DOHH2 (cell line): Measurements from ENCODE around the gene LDHA.

ENCODE experiments used
- H3F3A ChIP-seq: fragments of 200-600 bp; sonication (generic), shearing (Covaris generic); 2 replicates; pipeline ENCODE4 v1.6.0; 2016; ENCODE audit warnings: antibody characterized with exemption, mild to moderate bottlenecking; ENCODE audit not compliant: control insufficient read depth, insufficient read depth
- H3K27ac ChIP-seq: fragments of 200-600 bp; sonication (generic); 2 replicates; pipeline ENCODE4 v1.5.1; 2014; ENCODE audit warnings: low read depth, mild to moderate bottlenecking, low read length, moderate library complexity
- H3K27me3 ChIP-seq: fragments of 200-600 bp; sonication (generic); 2 replicates; pipeline ENCODE4 v1.6.1; 2014; ENCODE audit warnings: mild to moderate bottlenecking, low read length, mixed read lengths; ENCODE audit not compliant: control insufficient read depth
- H3K36me3 ChIP-seq: fragments of 200-600 bp; sonication (generic); 2 replicates; pipeline ENCODE4 v1.6.1; 2014; ENCODE audit warnings: mild to moderate bottlenecking, low read length, moderate library complexity, mixed read lengths; ENCODE audit not compliant: control insufficient read depth
- H3K4me1 ChIP-seq: fragments of 200-600 bp; sonication (generic); 2 replicates; pipeline ENCODE4 v1.6.1; 2014; ENCODE audit warnings: mild to moderate bottlenecking, low read length, mixed read lengths; ENCODE audit not compliant: control insufficient read depth
- H3K4me2 ChIP-seq: fragments of 200-600 bp; sonication (generic); 2 replicates; pipeline ENCODE4 v1.6.0; 2014; ENCODE audit warnings: mild to moderate bottlenecking, low read length, moderate library complexity
- H3K4me3 ChIP-seq: fragments of 200-600 bp; sonication (generic); 2 replicates; pipeline ENCODE4 v1.5.1; 2014; ENCODE audit warnings: mild to moderate bottlenecking, low read length, mixed read lengths
- H3K79me2 ChIP-seq: fragments of 200-600 bp; sonication (generic); 2 replicates; pipeline ENCODE4 v1.6.1; 2014; ENCODE audit warnings: mild to moderate bottlenecking, low read length, mixed read lengths; ENCODE audit not compliant: control insufficient read depth
- H3K9me2 ChIP-seq: fragments of 200-600 bp; sonication (generic); replicated peaks from 2 replicates; pipeline ENCODE4 v1.6.1; 2014; ENCODE audit warnings: mild to moderate bottlenecking, low read length, mixed read lengths; ENCODE audit not compliant: control insufficient read depth
- H3K9me3 ChIP-seq: fragments of 200-600 bp; sonication (generic); 2 replicates; pipeline ENCODE4 v1.6.1; 2014; ENCODE audit warnings: antibody characterized with exemption, low read length, mixed read lengths; ENCODE audit not compliant: control insufficient read depth, insufficient read depth
- H4K20me1 ChIP-seq: fragments of 200-600 bp; sonication (generic); 2 replicates; pipeline ENCODE4 v1.6.0; 2014; ENCODE audit warnings: low read depth, mild to moderate bottlenecking, antibody characterized with exemption, low read length, moderate library complexity; ENCODE audit not compliant: control insufficient read depth, insufficient read depth
- EZH2phosphoT487 ChIP-seq: fragments of 200-600 bp; sonication (generic); IDR thresholded peaks from 2 replicates; pipeline ENCODE4 v1.6.1; 2017; ENCODE audit warnings: borderline replicate concordance, mild to moderate bottlenecking, antibody characterized with exemption, low read length, moderate library complexity, mixed read lengths
- TF ChIP-seq, protein P1 (sequence below): fragments of 200-600 bp; sonication (generic); IDR thresholded peaks from one replicate; pipeline ENCODE4 v1.5.1; 2014; ENCODE audit warnings: antibody characterized with exemption, mild to moderate bottlenecking, low read depth, low read length; ENCODE audit not compliant: poor library complexity, severe bottlenecking

Gene LDHA

DNA sequence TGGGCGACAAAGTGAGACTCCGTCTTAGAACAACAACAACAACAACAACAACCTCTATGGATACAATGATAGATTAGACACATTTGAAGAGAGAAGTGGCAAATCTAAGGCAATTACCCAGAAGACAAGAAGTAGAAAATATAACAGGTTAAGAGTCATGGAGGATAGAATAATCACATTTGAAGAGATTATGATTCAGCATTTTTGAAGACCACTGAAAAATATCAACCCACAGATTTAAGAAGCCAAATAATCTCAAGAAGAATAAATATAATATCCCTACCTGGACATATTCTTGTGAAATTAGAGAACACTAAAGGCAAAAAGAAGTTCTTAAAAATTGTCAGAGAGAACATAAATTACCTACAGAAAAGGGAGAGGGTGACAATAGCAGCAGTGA lies 25.7 kb downstream of the LDHA start:
- no peaks in the 10 kb centered on the region for H3K9me3 ChIP-seq
- peaks cover 1% of the 10 kb centered on the region; the same call in 1 of the 2 replicates for H3F3A ChIP-seq
- no peaks in the 10 kb centered on the region for H3K27me3 ChIP-seq
- H3K79me2 ChIP-seq, result no peaks in the 10 kb centered on the region
- no peak overlapping the region for H3K27ac ChIP-seq
- H3K4me2 ChIP-seq, result no peak overlapping the region
- H3K9me2 ChIP-seq, result no peaks in the 10 kb centered on the region
- peaks cover 6% of the 10 kb centered on the region for H3K4me1 ChIP-seq
- H3K36me3 ChIP-seq, result no peaks in the 10 kb centered on the region
- H4K20me1 ChIP-seq, result no peaks in the 10 kb centered on the region
- no peak overlapping the region for H3K4me3 ChIP-seq
- no peak for TF ChIP-seq EZH2phosphoT487
- TF ChIP-seq, protein P1, sequence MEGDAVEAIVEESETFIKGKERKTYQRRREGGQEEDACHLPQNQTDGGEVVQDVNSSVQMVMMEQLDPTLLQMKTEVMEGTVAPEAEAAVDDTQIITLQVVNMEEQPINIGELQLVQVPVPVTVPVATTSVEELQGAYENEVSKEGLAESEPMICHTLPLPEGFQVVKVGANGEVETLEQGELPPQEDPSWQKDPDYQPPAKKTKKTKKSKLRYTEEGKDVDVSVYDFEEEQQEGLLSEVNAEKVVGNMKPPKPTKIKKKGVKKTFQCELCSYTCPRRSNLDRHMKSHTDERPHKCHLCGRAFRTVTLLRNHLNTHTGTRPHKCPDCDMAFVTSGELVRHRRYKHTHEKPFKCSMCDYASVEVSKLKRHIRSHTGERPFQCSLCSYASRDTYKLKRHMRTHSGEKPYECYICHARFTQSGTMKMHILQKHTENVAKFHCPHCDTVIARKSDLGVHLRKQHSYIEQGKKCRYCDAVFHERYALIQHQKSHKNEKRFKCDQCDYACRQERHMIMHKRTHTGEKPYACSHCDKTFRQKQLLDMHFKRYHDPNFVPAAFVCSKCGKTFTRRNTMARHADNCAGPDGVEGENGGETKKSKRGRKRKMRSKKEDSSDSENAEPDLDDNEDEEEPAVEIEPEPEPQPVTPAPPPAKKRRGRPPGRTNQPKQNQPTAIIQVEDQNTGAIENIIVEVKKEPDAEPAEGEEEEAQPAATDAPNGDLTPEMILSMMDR, result no peak

DNA sequence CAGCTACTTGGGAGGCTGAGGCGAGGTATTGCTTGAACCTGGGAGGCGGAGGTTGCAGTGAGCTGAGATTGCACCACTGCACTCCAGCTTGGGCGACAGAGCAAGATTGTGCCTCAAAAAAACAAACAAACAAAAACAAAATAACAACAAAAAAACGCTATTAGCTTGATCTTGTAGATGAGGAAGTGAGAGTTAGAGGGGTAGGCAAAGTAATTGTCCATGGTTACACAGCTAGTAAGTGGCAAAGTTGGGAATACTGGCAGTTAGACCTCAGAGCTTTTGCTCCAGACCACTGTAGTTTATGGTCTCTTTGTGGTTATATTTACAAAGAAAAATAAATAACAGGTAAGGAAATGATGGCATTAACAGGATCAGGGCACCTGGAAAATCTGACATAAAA lies 32.9 kb downstream of the LDHA start:
- no peak for TF ChIP-seq EZH2phosphoT487
- TF ChIP-seq, protein P1, result no peak
- Histone ChIP-seq H3K79me2 (no peaks in the 10 kb centered on the region), H3K36me3 (no peaks in the 10 kb centered on the region), H4K20me1 (no peaks in the 10 kb centered on the region), H3K9me2 (no peaks in the 10 kb centered on the region), H3K27me3 (no peaks in the 10 kb centered on the region), H3F3A (no peaks in the 10 kb centered on the region), H3K4me2 (no peak overlapping the region), H3K4me3 (no peak overlapping the region), H3K9me3 (no peaks in the 10 kb centered on the region), H3K4me1 (no peaks in the 10 kb centered on the region), H3K27ac (no peak overlapping the region)

DNA sequence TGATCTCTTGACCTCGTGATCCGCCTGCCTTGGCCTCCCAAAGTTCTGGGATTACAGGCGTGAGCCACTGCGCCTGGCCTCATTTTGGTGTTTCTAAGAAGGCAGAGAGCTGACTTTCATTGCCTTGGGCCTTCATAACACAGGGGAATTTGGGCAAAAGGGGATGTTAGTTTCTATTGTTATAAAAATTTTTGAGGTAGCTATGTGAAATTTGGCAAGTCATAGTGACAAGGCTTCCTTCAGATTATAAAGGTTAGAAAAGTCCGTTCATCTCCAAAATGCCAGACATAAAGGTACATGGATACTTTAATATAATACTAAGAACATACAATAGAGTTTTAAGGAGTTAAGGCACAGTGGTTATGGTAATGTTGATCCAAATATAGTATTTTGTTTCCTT lies 35.0 kb downstream of the LDHA start:
- H4K20me1 ChIP-seq, result no peaks in the 10 kb centered on the region
- H3K9me3 ChIP-seq, result no peaks in the 10 kb centered on the region
- H3K27me3 ChIP-seq, result no peaks in the 10 kb centered on the region
- no peaks in the 10 kb centered on the region for H3K36me3 ChIP-seq
- H3K79me2 ChIP-seq, result no peaks in the 10 kb centered on the region
- TF ChIP-seq EZH2phosphoT487, result no peak
- no peak overlapping the region for H3K4me3 ChIP-seq
- no peak overlapping the region for H3K4me2 ChIP-seq
- H3K9me2 ChIP-seq, result no peaks in the 10 kb centered on the region
- H3K4me1 ChIP-seq, result no peaks in the 10 kb centered on the region
- no peaks in the 10 kb centered on the region for H3F3A ChIP-seq
- H3K27ac ChIP-seq, result no peak overlapping the region

DNA sequence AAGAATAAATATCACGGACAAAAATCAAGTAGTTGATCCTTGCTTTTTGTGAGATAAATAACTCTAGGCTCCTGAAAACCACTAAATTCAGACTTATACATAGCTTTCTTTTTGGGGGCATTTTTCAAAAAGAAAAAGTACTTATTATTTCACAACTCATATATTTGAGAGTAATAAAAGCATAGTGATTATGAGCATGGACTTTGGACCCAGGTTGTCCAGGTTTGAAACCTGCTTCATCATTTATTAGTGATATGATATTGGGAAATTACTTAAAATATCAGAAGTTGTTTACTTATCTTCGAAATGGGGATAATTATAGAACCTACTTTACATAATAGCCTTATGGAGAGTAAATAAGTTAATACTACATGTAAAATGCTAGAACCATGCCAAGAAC lies 44.3 kb downstream of the LDHA start:
- Histone ChIP-seq H3K4me2 (no peak overlapping the region), H3K4me1 (no peaks in the 10 kb centered on the region)

More for the DNA sequence above, 44.3 kb downstream of the LDHA start:
- Histone ChIP-seq H3F3A (no peaks in the 10 kb centered on the region), H3K27me3 (no peaks in the 10 kb centered on the region), H3K9me2 (no peaks in the 10 kb centered on the region), H3K36me3 (no peaks in the 10 kb centered on the region), H3K4me3 (no peak overlapping the region), H3K79me2 (no peaks in the 10 kb centered on the region), H4K20me1 (no peaks in the 10 kb centered on the region), H3K27ac (no peak overlapping the region), H3K9me3 (no peaks in the 10 kb centered on the region; the same call in 1 of the 2 replicates)
- TF ChIP-seq, protein P1, result no peak
- no peak for TF ChIP-seq EZH2phosphoT487
